Suprapubic skin (tissue), 4 donors: ENCODE results near the gene NUDT1.

Experiments
- CTCF ChIP-seq, 2 donors: fragments of 200-600 bp in 1 of 2; fragments of 450-650 bp in 1 of 2; sonication (generic) in 1 of 2; IDR thresholded peaks; one replicate each; pipeline ENCODE4 v1.5.1; 2016 to 2019; ENCODE audit warnings: antibody characterized with exemption in 2 of 2, mild to moderate bottlenecking in 1 of 2, moderate library complexity in 1 of 2
- EP300 ChIP-seq: sonication (generic); formaldehyde crosslinking; IDR thresholded peaks from one replicate; pipeline ENCODE4 v1.6.1; 2017; ENCODE audit warnings: antibody characterized with exemption
- POLR2A ChIP-seq, 2 donors: fragments of 450-650 bp; IDR thresholded peaks; one replicate each; pipeline ENCODE4 v1.6.1; 2017; ENCODE audit warnings: antibody characterized with exemption in 2 of 2, mild to moderate bottlenecking in 2 of 2, moderate library complexity in 2 of 2
- POLR2AphosphoS5 ChIP-seq, 3 donors: sonication (generic); formaldehyde crosslinking; IDR thresholded peaks; one replicate each; pipeline ENCODE4 v1.6.1; 2017; ENCODE audit warnings: antibody characterized with exemption in 3 of 3

- no peak for TF ChIP-seq EP300
- TF ChIP-seq CTCF (IDR thresholded peaks at IDR 0.05) = no peak
- no peak for TF ChIP-seq POLR2A (IDR thresholded peaks at IDR 0.05)
- no peak for TF ChIP-seq POLR2AphosphoS5 (IDR thresholded peaks at IDR 0.05)
Observed at GRCh38 chr7:2266911-2267310, 24.9 kb downstream of the NUDT1 start.
